ENCODE data around the gene GRM8.

DNA sequence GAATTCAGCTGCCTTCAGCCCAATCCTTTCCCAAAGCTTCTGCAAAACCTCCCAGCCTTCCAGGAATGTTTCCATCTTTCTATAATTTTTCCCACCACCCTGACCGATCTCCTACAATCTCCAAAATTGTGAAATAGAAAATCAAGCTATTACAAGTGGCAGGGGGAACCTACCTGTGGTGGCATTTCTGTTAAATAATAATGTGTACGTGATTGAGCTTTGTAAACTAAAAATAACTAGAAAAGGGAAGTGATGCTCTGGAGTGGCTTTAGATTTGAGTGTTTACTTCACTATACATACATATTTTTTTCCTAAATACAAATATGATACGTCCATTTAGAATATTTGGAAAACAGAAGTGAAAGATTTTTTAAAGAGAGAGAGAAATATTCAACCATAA lies 593.6 kb downstream of the GRM8 start:
- no peak for TF ChIP-seq SMARCA4 (IDR thresholded peaks at IDR 0.05)
- no peak for TF ChIP-seq KLF16 (IDR thresholded peaks at IDR 0.05)
- no peak for TF ChIP-seq FOXP1 (CRISPR knock-in tag; IDR thresholded peaks at IDR 0.05)
- TF ChIP-seq ZNF764 (CRISPR knock-in tag; IDR thresholded peaks at IDR 0.05; ENCODE audit: low read depth) = no peak
- no peak for TF ChIP-seq MYC (IDR thresholded peaks at IDR 0.05; ENCODE audit: low read depth, low read length)
- TF ChIP-seq MYC (CRISPR knock-in tag; IDR thresholded peaks at IDR 0.05; ENCODE audit: borderline replicate concordance, low read depth) = no peak
- no peak for TF ChIP-seq MAX (CRISPR knock-in tag; IDR thresholded peaks at IDR 0.05)
- TF ChIP-seq RAD21 (CRISPR knock-in tag; conservative IDR thresholded peaks at IDR 0.05 in 1 of 2, IDR thresholded peaks at IDR 0.05 in 1 of 2) = no peak
- TF ChIP-seq IRF1 (CRISPR knock-in tag; IDR thresholded peaks at IDR 0.05; ENCODE audit: borderline replicate concordance) = no peak
- TF ChIP-seq NFXL1 (CRISPR knock-in tag; IDR thresholded peaks at IDR 0.05) = no peak
- no peak for TF ChIP-seq L3MBTL2 (IDR thresholded peaks at IDR 0.05)
- no peak for TF ChIP-seq JUN (IDR thresholded peaks at IDR 0.05; ENCODE audit: borderline replicate concordance, low read depth, low read length)
- no peak for TF ChIP-seq JUN (CRISPR knock-in tag; IDR thresholded peaks at IDR 0.05; ENCODE audit: borderline replicate concordance)
- TF ChIP-seq, protein P1, sequence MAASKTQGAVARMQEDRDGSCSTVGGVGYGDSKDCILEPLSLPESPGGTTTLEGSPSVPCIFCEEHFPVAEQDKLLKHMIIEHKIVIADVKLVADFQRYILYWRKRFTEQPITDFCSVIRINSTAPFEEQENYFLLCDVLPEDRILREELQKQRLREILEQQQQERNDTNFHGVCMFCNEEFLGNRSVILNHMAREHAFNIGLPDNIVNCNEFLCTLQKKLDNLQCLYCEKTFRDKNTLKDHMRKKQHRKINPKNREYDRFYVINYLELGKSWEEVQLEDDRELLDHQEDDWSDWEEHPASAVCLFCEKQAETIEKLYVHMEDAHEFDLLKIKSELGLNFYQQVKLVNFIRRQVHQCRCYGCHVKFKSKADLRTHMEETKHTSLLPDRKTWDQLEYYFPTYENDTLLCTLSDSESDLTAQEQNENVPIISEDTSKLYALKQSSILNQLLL (CRISPR knock-in tag; IDR thresholded peaks at IDR 0.05; ENCODE audit: borderline replicate concordance) = no peak
- TF ChIP-seq, protein P2, sequence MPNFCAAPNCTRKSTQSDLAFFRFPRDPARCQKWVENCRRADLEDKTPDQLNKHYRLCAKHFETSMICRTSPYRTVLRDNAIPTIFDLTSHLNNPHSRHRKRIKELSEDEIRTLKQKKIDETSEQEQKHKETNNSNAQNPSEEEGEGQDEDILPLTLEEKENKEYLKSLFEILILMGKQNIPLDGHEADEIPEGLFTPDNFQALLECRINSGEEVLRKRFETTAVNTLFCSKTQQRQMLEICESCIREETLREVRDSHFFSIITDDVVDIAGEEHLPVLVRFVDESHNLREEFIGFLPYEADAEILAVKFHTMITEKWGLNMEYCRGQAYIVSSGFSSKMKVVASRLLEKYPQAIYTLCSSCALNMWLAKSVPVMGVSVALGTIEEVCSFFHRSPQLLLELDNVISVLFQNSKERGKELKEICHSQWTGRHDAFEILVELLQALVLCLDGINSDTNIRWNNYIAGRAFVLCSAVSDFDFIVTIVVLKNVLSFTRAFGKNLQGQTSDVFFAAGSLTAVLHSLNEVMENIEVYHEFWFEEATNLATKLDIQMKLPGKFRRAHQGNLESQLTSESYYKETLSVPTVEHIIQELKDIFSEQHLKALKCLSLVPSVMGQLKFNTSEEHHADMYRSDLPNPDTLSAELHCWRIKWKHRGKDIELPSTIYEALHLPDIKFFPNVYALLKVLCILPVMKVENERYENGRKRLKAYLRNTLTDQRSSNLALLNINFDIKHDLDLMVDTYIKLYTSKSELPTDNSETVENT (CRISPR knock-in tag; IDR thresholded peaks at IDR 0.05) = no peak
- TF ChIP-seq, protein P3, sequence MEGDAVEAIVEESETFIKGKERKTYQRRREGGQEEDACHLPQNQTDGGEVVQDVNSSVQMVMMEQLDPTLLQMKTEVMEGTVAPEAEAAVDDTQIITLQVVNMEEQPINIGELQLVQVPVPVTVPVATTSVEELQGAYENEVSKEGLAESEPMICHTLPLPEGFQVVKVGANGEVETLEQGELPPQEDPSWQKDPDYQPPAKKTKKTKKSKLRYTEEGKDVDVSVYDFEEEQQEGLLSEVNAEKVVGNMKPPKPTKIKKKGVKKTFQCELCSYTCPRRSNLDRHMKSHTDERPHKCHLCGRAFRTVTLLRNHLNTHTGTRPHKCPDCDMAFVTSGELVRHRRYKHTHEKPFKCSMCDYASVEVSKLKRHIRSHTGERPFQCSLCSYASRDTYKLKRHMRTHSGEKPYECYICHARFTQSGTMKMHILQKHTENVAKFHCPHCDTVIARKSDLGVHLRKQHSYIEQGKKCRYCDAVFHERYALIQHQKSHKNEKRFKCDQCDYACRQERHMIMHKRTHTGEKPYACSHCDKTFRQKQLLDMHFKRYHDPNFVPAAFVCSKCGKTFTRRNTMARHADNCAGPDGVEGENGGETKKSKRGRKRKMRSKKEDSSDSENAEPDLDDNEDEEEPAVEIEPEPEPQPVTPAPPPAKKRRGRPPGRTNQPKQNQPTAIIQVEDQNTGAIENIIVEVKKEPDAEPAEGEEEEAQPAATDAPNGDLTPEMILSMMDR (IDR thresholded peaks at IDR 0.05 in 2 of 3, conservative IDR thresholded peaks at IDR 0.05 in 1 of 3; ENCODE audit: insufficient read depth in 2 of 3, low read depth in 1 of 3, low read length in 3 of 3) = no peak

Measured in K562 (cell line).